Neural progenitor cell (in vitro differentiated cells): ENCODE data around the gene ARNT2.

Experiments
- EZH2 ChIP-seq: fragments of 200-600 bp; sonication (generic); IDR thresholded peaks from 2 replicates; pipeline ENCODE4 v1.6.1; 2017; ENCODE audit warnings: antibody characterized with exemption, mild to moderate bottlenecking, moderate library complexity
- EZH2phosphoT487 ChIP-seq: fragments of 200-600 bp; sonication (generic); IDR thresholded peaks from 2 replicates; pipeline ENCODE4 v1.6.1; 2017; ENCODE audit warnings: antibody characterized with exemption
- TF ChIP-seq, protein P1 (sequence below): fragments of 200-600 bp; sonication (generic); IDR thresholded peaks from 2 replicates; pipeline ENCODE4 v1.5.1; 2017; ENCODE audit warnings: antibody characterized with exemption, mild to moderate bottlenecking

DNA sequence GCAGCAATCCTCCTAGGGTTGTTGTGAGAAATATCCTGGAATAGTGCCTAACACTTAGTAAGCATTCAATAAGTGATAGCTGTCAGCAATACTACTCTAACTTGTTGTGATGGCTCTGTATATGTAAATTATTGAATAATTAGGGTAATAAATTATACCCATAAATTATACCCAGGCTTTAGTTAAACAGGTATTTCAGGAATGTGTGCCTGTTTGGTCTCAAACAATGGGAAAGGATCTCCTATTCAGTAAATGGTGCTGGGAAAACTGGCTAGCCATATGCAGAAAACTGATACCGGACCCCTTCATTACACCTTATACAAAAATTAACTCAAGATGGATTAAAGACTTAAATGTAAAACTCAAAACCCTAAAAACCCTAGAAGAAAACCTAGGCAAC is 14.8 kb upstream of the ARNT2 start:
- TF ChIP-seq, protein P1, sequence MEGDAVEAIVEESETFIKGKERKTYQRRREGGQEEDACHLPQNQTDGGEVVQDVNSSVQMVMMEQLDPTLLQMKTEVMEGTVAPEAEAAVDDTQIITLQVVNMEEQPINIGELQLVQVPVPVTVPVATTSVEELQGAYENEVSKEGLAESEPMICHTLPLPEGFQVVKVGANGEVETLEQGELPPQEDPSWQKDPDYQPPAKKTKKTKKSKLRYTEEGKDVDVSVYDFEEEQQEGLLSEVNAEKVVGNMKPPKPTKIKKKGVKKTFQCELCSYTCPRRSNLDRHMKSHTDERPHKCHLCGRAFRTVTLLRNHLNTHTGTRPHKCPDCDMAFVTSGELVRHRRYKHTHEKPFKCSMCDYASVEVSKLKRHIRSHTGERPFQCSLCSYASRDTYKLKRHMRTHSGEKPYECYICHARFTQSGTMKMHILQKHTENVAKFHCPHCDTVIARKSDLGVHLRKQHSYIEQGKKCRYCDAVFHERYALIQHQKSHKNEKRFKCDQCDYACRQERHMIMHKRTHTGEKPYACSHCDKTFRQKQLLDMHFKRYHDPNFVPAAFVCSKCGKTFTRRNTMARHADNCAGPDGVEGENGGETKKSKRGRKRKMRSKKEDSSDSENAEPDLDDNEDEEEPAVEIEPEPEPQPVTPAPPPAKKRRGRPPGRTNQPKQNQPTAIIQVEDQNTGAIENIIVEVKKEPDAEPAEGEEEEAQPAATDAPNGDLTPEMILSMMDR: no peak
- no peak for TF ChIP-seq EZH2phosphoT487
- no peak for TF ChIP-seq EZH2
